Endothelial cell of umbilical vein (primary cell): ENCODE data around the gene TAF11L12. TPM values are rescaled to one million over a fixed set of nuclear protein-coding genes. Genes with fewer than 3 reads are reported as not detected.
"Not testable (repeated sequence)": the region's sequence is repeated elsewhere in the genome, so short reads cannot be mapped to it uniquely, and the experiment has no call there.

Source experiments
- BruUV-seq: library from RNA; stranded (reverse); fragments of 400-500 nt; replicated peaks from 2 replicates; lab custom pipeline; 2021; lab: Mats Ljungman, UMichigan
- CTCF ChIA-PET: fragments of 300-600, 350-600 bp; sonication (Branson Sonifier 250); formaldehyde crosslinking; loops from one replicate; lab custom pipeline; 2021; ENCODE audit warnings: antibody characterized with exemption, inconsistent platforms; lab: Charles Lee
- POLR2A ChIA-PET: fragments of 300-600, 350-600 bp; sonication (Branson Sonifier 250); formaldehyde crosslinking; loops from one replicate; lab custom pipeline; 2021; ENCODE audit warnings: antibody characterized with exemption, inconsistent platforms; lab: Charles Lee
- DNase-seq: peaks from one replicate; pipeline ENCODE4 v3.0.0-alpha.2; 2011; ENCODE audit warnings: low read depth, low spot score
- FAIRE-seq: peaks from 2 replicates; lab custom pipeline; 2011; peaks lifted over from hg19 to GRCh38; lab: Jason Lieb, UNC
- H2AFZ ChIP-seq: 2 replicates; pipeline ENCODE4 v1.6.0; 2012; ENCODE audit warnings: low read depth, low read length, control low read depth, inconsistent platforms
- H3K27ac ChIP-seq: 2 replicates; pipeline ENCODE4 v1.5.1; 2011; ENCODE audit warnings: low read depth, mild to moderate bottlenecking, control low read depth, low read length, moderate library complexity; ENCODE audit not compliant: insufficient read depth
- H3K27me3 ChIP-seq, 2 experiments: 2 replicates each; pipeline versions ENCODE4 v1.6.0 to v1.6.1; 2011; ENCODE audit warnings: low read length in 2 of 2, mixed read lengths in 1 of 2; ENCODE audit not compliant: control insufficient read depth in 2 of 2, insufficient read depth in 2 of 2
- H3K36me3 ChIP-seq, 2 experiments: 2 replicates in 1 of 2; 3 replicates in 1 of 2; pipeline ENCODE4 v1.5.1; 2011; ENCODE audit warnings: low read length in 2 of 2, mild to moderate bottlenecking in 1 of 2, moderate library complexity in 1 of 2; ENCODE audit not compliant: control insufficient read depth in 2 of 2, insufficient read depth in 2 of 2; ENCODE audit errors: extremely low read depth in 1 of 2
- H3K4me1 ChIP-seq: 3 replicates; pipeline ENCODE4 v1.5.1; 2011; ENCODE audit warnings: mild to moderate bottlenecking, low read length; ENCODE audit not compliant: control insufficient read depth, insufficient read depth; ENCODE audit errors: extremely low read depth
- H3K4me2 ChIP-seq: 2 replicates; pipeline ENCODE4 v1.6.1; 2011; ENCODE audit warnings: low read length, control low read depth, mixed read lengths; ENCODE audit not compliant: insufficient read depth
- H3K4me3 ChIP-seq, 3 experiments: fragments of 200-600 bp in 1 of 3; sonication (generic), shearing (Covaris generic) in 1 of 3; replicated peaks in 1 of 3; 2 replicates each; pipeline ENCODE4 v1.5.1; 2011 to 2016; ENCODE audit warnings: control low read depth in 3 of 3, low read length in 3 of 3, mild to moderate bottlenecking in 2 of 3, inconsistent platforms in 1 of 3, low read depth in 1 of 3, moderate library complexity in 1 of 3; ENCODE audit not compliant: insufficient read depth in 1 of 3
- H3K79me2 ChIP-seq: 2 replicates; pipeline ENCODE4 v1.6.0; 2012; ENCODE audit warnings: low read length, inconsistent platforms; ENCODE audit not compliant: control insufficient read depth, insufficient read depth
- H3K9ac ChIP-seq: replicated peaks from 2 replicates; pipeline ENCODE3; 2011; ENCODE audit warnings: low read length, control low read depth; ENCODE audit not compliant: insufficient read depth; ENCODE audit errors: extremely low read depth
- H3K9me1 ChIP-seq: replicated peaks from 3 replicates; pipeline ENCODE4 v1.6.0; 2011; ENCODE audit warnings: mild to moderate bottlenecking, low read length; ENCODE audit not compliant: control insufficient read depth, insufficient read depth; ENCODE audit errors: extremely low read depth
- H3K9me3 ChIP-seq: replicated peaks from 2 replicates; pipeline ENCODE4 v1.5.1; 2012; ENCODE audit warnings: low read length, inconsistent platforms; ENCODE audit not compliant: control insufficient read depth, insufficient read depth
- H4K20me1 ChIP-seq: replicated peaks from 2 replicates; pipeline ENCODE3; 2011; ENCODE audit warnings: mild to moderate bottlenecking, low read length; ENCODE audit not compliant: control insufficient read depth, insufficient read depth; ENCODE audit errors: extremely low read depth
- EZH2 ChIP-seq: IDR thresholded peaks from 2 replicates; pipeline ENCODE4 v1.6.1; 2012; ENCODE audit warnings: borderline replicate concordance, low read depth, mild to moderate bottlenecking, moderate library complexity, low read length, inconsistent platforms; ENCODE audit not compliant: severe bottlenecking
- FOS ChIP-seq: IDR thresholded peaks from 2 replicates; pipeline ENCODE4 v1.6.1; 2011; ENCODE audit warnings: mild to moderate bottlenecking, low read length, moderate library complexity, borderline replicate concordance; ENCODE audit not compliant: insufficient read depth
- GATA2 ChIP-seq: IDR thresholded peaks from 2 replicates; pipeline ENCODE4 v1.7.0; 2011; ENCODE audit warnings: low read depth, mild to moderate bottlenecking, moderate library complexity, mixed read lengths, low read length; ENCODE audit not compliant: insufficient read length, insufficient read depth
- JUN ChIP-seq: IDR thresholded peaks from 2 replicates; pipeline ENCODE4 v1.6.1; 2011; ENCODE audit warnings: borderline replicate concordance, low read depth; ENCODE audit not compliant: insufficient read length, insufficient read depth
- MYC ChIP-seq: IDR thresholded peaks from one replicate; pipeline ENCODE4 v1.6.1; 2011; ENCODE audit warnings: mild to moderate bottlenecking, low read depth, low read length
- POLR2AphosphoS5 ChIP-seq: IDR thresholded peaks from 2 replicates; pipeline ENCODE4 v1.6.1; 2012; ENCODE audit warnings: low read depth, mild to moderate bottlenecking, control low read depth, low read length, moderate library complexity; ENCODE audit not compliant: insufficient read depth
- dilution Hi-C: fragments of 300-500 bp; cut with MboI; formaldehyde crosslinking; loops from one replicate; pipeline ENCODE4 v1.15.0; 2019; ENCODE audit warnings: low sequenced_read_pairs; ENCODE audit not compliant: extremely low pct_ligation_motif_present
- intact Hi-C: fragments of 100-400 bp; cut with micrococcal nuclease; formaldehyde crosslinking; loops from one replicate; pipeline ENCODE4 v1.10.0; 2022
- polyA plus RNA-seq, 4 experiments: library from polyadenylated mRNA; depleted of rRNA in 3 of 4; stranded (reverse) in 3 of 4; unstranded in 1 of 4; fragments of >200 nt; gene quantifications; 2 replicates each; pipeline versions ENCODE4 v1.2.1 to v1.2.3, GENCODE V29; 2011 to 2012; ENCODE audit warnings: missing spikeins in 1 of 4
- total RNA-seq: library from RNA; stranded (reverse); gene quantifications from 2 replicates; pipeline ENCODE4 v1.2.3, GENCODE V29; 2021
- TF ChIP-seq, protein P1 (sequence below), 2 donors: IDR thresholded peaks; 1 replicate in 1 of 2; 2 replicates in 1 of 2; pipeline ENCODE4 v1.5.1; 2011; ENCODE audit warnings: low read length in 2 of 2, mild to moderate bottlenecking in 2 of 2, moderate library complexity in 2 of 2, control low read depth in 1 of 2, inconsistent platforms in 1 of 2, low read depth in 1 of 2; ENCODE audit not compliant: insufficient read depth in 1 of 2; ENCODE audit errors: extremely low read depth in 1 of 2

The TAF11L12 gene
- total and polyA plus RNA-seq, 2 donors (not counting 3 experiments of a cell fraction or from before 2014, with no cell fraction given): not detected

DNA sequence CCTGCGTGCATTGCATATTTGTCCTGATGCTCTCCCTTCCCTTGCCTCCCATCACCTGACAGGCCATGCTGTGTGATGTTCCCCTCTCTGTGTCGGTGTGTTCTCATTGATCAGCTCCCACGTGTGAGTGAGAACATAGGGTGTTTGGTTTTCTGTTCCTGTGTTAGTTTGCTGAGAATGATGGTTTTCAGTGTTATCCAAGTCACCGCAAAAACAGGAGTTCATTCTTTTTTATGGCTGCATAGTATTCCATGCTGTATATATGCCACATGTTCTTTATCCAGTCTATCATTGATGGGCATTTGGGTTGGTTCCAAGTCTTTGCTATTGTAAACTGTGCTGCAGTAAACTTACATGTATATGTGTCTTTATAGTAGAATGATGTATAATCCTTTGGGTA is 2.7 kb upstream of the TAF11L12 start:
- POLR2A ChIA-PET, H3K9me1 ChIP-seq, dilution Hi-C loops, DNase-seq, H3K4me2 ChIP-seq, H3K4me1 ChIP-seq, intact Hi-C loops, H3K9ac ChIP-seq, H3K9me3 ChIP-seq, FAIRE-seq, H3K4me3 ChIP-seq, CTCF ChIA-PET, H3K36me3 ChIP-seq, H3K27ac ChIP-seq, H3K27me3 ChIP-seq, H3K79me2 ChIP-seq, BruUV-seq, H2AFZ ChIP-seq, H4K20me1 ChIP-seq: not testable (repeated sequence)

DNA sequence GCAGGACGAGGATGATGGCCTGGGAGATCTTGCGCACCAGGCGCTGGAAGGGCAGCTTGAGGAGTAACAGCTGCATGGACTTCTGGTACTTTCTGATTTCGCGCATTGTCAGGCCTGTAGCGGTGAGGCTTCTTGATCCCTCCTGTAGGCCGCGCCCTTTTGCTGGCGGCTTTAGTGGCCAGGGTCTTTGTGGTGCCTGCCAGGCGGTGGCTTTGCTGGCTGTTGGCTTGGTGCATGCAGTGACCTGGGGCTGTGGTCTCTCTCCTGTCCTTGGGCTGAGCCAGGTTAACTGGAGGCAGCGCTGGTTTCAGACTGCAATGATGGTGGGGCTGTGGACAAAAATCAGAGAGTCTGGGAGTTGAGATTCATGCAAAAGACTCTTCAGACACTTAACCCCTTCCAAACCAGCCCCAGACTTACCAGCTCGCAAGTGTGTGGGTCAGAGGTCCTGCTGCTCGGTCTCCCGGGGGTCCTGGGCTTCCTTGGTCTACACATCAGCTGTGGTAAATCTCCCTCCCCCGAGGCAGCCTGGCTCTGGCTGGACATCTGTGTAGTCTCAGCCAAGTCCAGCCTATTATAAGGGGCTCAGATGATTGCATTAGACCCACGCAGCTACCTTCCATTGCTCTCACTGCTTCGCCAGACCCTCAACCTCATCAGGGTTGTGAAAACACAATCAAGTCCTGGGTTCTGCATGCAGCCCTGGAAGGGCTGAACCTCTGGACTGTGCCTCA is 4.8 kb downstream of the TAF11L12 start:
- Histone ChIP-seq H3K9ac (no peak overlapping the region), H2AFZ (no peak overlapping the region), H3K27me3 (no peaks in the 10 kb centered on the region), H3K4me1 (no peaks in the 10 kb centered on the region), H4K20me1 (no peaks in the 10 kb centered on the region), H3K36me3 (no peaks in the 10 kb centered on the region), H3K27ac (no peak overlapping the region), H3K9me1 (no peaks in the 10 kb centered on the region), H3K4me3 (no peak overlapping the region), H3K79me2 (no peaks in the 10 kb centered on the region), H3K9me3 (no peaks in the 10 kb centered on the region), H3K4me2 (no peak overlapping the region)
- intact Hi-C loops: no loop called here
- dilution Hi-C loops: no loop called here
- ChIA-PET CTCF (no interaction called here), POLR2A (no interaction called here)
- no peak for TF ChIP-seq FOS
- no peak for TF ChIP-seq EZH2
- no peak for TF ChIP-seq POLR2AphosphoS5
- TF ChIP-seq, protein P1, sequence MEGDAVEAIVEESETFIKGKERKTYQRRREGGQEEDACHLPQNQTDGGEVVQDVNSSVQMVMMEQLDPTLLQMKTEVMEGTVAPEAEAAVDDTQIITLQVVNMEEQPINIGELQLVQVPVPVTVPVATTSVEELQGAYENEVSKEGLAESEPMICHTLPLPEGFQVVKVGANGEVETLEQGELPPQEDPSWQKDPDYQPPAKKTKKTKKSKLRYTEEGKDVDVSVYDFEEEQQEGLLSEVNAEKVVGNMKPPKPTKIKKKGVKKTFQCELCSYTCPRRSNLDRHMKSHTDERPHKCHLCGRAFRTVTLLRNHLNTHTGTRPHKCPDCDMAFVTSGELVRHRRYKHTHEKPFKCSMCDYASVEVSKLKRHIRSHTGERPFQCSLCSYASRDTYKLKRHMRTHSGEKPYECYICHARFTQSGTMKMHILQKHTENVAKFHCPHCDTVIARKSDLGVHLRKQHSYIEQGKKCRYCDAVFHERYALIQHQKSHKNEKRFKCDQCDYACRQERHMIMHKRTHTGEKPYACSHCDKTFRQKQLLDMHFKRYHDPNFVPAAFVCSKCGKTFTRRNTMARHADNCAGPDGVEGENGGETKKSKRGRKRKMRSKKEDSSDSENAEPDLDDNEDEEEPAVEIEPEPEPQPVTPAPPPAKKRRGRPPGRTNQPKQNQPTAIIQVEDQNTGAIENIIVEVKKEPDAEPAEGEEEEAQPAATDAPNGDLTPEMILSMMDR (IDR thresholded peaks at IDR 0.05; ENCODE audit: extremely low read depth in 1 of 2, insufficient read depth in 1 of 2, low read depth in 1 of 2, low read length in 2 of 2): no peak
- TF ChIP-seq JUN: no peak
- TF ChIP-seq MYC: no peak
- TF ChIP-seq GATA2: no peak
- BruUV-seq: no TSS peak
- FAIRE-seq (no peak), DNase-seq (no peak)
